Epithelial cell of esophagus (primary cell): Measurements from ENCODE around the gene DRC3.

ENCODE experiments used
- DNase-seq: peaks from one replicate; pipeline ENCODE4 v3.0.0; 2010; ENCODE audit warnings: low read depth
- H3K4me3 ChIP-seq: 2 replicates; pipeline ENCODE4 v1.5.1; 2011; ENCODE audit warnings: mild to moderate bottlenecking, low read length, control low read depth
- TF ChIP-seq, protein P1 (sequence below): IDR thresholded peaks from 2 replicates; pipeline ENCODE4 v1.5.1; 2011; ENCODE audit warnings: low read depth, mild to moderate bottlenecking, low read length, control low read depth, inconsistent platforms; ENCODE audit not compliant: insufficient read depth; ENCODE audit errors: missing control alignments

DRC3 gene

DNA sequence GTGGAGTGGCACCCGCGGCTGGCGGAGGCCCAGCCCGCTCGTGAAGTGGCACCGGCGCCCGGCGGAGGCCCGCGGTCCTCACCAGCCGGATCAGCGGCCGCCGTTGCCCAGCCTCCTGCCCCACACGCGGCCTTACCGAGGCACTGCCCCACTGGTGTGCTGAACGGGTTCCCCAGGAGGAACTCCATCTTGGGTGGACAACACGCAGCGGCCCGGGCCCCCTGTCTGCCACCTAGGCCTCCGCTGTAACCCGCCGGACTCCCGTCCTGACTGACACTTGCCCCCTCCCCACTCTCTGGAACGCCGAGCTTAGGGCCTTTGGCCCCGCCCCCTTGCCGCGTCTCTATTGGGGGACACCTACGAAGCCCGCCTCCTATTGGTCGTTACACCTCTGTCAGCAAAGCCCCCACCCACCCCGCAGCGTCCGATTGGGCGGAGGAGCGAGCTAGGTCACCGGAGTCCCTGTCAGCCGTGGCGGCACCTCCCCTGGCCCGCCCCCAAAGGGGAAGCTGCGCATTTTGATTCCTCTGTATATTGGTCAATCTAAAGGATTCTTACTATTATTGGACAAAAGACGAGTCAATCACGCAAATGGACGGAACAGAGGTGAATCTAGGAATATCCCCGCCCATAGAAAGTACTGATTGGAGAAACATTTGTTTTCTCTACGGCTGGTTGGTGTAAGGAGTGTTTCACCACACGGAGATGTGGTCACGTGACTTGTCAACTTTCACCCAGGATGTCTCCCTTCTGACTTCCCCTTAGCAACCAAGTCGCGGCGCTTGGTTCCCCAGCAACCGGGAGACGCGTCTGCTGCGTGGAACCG lies at the start of gene DRC3, which contains the start of gene TOM1L2:
TSS of gene DRC3 (plus strand) at position 737 of the 826 bp plus-strand sequence. CDS start 4,737 bp downstream, outside the sequence.
TSS of gene TOM1L2 (minus strand) at position 275 of the 826 bp plus-strand sequence. CDS start at position 188, 87 bp downstream.
- peak; percentile 100 for DNase-seq
- TF ChIP-seq, protein P1, sequence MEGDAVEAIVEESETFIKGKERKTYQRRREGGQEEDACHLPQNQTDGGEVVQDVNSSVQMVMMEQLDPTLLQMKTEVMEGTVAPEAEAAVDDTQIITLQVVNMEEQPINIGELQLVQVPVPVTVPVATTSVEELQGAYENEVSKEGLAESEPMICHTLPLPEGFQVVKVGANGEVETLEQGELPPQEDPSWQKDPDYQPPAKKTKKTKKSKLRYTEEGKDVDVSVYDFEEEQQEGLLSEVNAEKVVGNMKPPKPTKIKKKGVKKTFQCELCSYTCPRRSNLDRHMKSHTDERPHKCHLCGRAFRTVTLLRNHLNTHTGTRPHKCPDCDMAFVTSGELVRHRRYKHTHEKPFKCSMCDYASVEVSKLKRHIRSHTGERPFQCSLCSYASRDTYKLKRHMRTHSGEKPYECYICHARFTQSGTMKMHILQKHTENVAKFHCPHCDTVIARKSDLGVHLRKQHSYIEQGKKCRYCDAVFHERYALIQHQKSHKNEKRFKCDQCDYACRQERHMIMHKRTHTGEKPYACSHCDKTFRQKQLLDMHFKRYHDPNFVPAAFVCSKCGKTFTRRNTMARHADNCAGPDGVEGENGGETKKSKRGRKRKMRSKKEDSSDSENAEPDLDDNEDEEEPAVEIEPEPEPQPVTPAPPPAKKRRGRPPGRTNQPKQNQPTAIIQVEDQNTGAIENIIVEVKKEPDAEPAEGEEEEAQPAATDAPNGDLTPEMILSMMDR, result no peak
- peak within 1 kb of the TSS; percentile 61 for H3K4me3 ChIP-seq

DNA sequence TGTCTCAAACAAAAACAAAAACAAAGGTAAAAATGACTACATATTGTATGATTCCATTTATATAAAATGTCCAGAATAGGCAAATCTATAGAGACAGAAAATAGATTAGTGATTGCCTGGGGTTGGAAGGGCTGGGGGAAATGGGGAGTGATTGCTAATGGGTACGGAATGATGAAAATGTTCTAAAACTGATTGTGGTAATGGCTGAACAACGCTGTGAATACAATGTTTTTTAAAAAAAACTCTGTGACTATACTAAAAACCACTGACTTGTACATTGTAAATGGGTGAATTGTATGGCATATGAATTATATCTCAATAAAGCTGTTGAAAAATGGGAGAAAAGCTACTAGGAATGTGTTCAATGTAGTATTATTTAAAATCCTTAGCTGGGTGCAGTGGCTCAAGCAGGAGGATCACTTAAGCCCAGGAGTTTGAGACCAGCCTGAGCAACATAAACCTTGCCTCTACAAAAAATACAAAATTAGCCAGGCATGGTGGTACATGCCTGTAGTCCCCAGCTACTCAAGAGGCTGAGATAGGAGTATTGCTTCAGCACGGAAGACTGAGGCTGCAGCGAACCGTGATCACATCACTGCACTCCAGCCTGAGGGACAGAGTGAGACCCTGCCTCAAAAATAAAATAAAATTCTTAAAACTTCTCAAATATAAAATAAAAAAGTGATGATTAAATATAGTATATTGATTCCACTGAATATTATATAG lies 48.4 kb upstream of the DRC3 start:
- H3K4me3 ChIP-seq, result no peak overlapping the region
- TF ChIP-seq, protein P1, result no peak
- no peak for DNase-seq

DNA sequence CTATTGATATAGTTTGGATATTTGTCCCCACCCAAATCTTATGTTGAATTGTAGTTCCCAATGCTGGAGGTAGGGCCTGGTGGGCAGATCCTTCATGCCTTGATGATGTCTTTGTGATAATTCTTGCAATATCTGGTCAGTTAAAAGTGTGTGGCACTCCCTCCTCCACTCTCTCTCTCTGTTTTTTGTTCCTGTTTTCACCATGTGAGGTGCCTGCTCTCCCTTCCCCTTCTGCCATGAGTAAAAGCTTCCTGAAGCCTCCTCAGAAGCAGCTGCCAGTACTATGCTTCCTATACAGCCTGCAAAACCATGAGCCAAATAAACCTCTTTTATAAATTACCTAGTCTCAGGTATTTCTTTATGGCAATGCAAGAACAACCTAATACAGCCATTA lies 47.8 kb upstream of the DRC3 start:
- no peak for DNase-seq
- TF ChIP-seq, protein P1, result no peak
- no peak overlapping the region for H3K4me3 ChIP-seq

DNA sequence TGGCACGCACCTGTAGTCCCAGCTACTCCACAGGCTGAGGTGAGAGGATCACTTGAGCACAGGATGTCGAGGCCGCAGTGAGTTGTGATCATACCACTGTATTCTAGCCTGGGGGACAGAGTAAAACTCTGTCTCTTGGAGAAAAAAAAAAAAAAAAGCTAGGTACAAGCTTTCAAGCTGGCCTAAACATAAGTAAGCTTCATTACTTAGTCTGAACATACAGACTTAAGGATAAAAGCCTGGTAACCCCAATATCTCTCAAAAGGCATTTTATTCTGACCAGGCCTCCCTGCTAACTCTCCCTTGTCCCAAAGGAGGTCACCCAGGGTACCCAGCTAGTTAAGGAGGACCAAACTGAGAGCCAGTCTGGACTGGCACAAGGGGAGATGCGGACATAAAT lies 46.6 kb upstream of the DRC3 start:
- no peak overlapping the region for H3K4me3 ChIP-seq
- TF ChIP-seq, protein P1, result no peak
- DNase-seq, result no peak

DNA sequence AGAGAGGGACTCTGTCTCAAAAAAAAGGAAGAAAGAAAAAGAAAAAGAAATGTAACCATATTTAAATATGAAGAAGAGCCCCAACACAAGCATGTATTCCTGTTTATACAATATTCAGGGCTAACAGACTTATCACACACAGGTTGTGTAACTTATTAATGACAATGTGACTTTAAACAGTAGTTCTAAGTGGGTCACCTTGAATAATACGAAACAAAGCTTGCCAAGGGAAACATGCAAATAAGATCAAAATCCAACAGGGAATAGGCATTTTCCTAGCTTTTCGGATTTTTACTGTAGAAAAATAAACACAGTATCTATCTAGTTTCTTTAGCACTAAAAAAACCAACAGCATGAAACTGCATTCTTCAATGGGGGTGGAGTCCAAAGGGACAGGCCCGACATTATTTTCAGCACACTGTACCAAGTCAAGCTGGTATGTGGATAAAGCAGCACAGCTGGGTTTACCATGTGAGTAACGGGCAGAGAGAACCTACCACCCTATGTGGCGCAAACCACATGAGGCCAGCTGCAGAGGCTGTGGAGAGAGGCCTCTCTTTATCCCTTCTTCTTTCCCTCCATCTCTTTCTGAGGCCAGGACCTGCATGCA lies 45.7 kb upstream of the DRC3 start:
- no peak overlapping the region for H3K4me3 ChIP-seq
- no peak for DNase-seq
- TF ChIP-seq, protein P1, result no peak

GRCh38 chr17:17928398-17929287 lies 44.0 kb upstream of the DRC3 start:
- DNase-seq, result no peak
- no peak overlapping the region for H3K4me3 ChIP-seq

More at GRCh38 chr17:17928398-17929287, 44.0 kb upstream of the DRC3 start:
- TF ChIP-seq, protein P1, result no peak
